ENCODE data around the gene ARPC1A.
"Not testable (repeated sequence)": the region's sequence is repeated elsewhere in the genome, so short reads cannot be mapped to it uniquely, and the experiment has no call there.

Gene ARPC1A

GRCh38 chr7:99339595-99339994 lies 13.9 kb downstream of the ARPC1A start:
- no peak for TF ChIP-seq POLR2A (IDR thresholded peaks at IDR 0.05; ENCODE audit: low read length)
- TF ChIP-seq GATA1 (IDR thresholded peaks at IDR 0.05; ENCODE audit: low read depth, low read length): no peak
- DNase-seq: no peak

GRCh38 chr7:99340659-99341058 lies 15.0 kb downstream of the ARPC1A start:
- DNase-seq: no peak
- TF ChIP-seq GATA1 (IDR thresholded peaks at IDR 0.05; ENCODE audit: low read depth, low read length) (no peak), POLR2A (IDR thresholded peaks at IDR 0.05; ENCODE audit: low read length) (no peak)

- no peak for DNase-seq
- TF ChIP-seq GATA1 (IDR thresholded peaks at IDR 0.05; ENCODE audit: low read depth, low read length) (no peak), POLR2A (IDR thresholded peaks at IDR 0.05; ENCODE audit: low read length) (no peak)
These were observed 18.5 kb downstream of the ARPC1A start for GRCh38 chr7:99344061-99344647.

- not testable (repeated sequence) for DNase-seq
These were observed 24.9 kb downstream of the ARPC1A start for GRCh38 chr7:99350641-99351040.

GRCh38 chr7:99352247-99352646 lies 26.5 kb downstream of the ARPC1A start:
- TF ChIP-seq POLR2A (IDR thresholded peaks at IDR 0.05; ENCODE audit: low read length) (no peak), GATA1 (IDR thresholded peaks at IDR 0.05; ENCODE audit: low read depth, low read length) (no peak)

GRCh38 chr7:99355098-99355497 lies 29.4 kb downstream of the ARPC1A start:
- no peak for TF ChIP-seq POLR2A (IDR thresholded peaks at IDR 0.05; ENCODE audit: low read length)
- no peak for TF ChIP-seq GATA1 (IDR thresholded peaks at IDR 0.05; ENCODE audit: low read depth, low read length)
- no peak for DNase-seq

More at GRCh38 chr7:99352247-99352646, 26.5 kb downstream of the ARPC1A start:
- DNase-seq: no peak

GRCh38 chr7:99357701-99358490 lies 32.2 kb downstream of the ARPC1A start:
- DNase-seq: no peak
- no peak for TF ChIP-seq POLR2A (IDR thresholded peaks at IDR 0.05; ENCODE audit: low read length)
- TF ChIP-seq GATA1 (IDR thresholded peaks at IDR 0.05; ENCODE audit: low read depth, low read length): no peak

GRCh38 chr7:99358521-99358920 lies 32.8 kb downstream of the ARPC1A start:
- not testable (repeated sequence) for DNase-seq

GRCh38 chr7:99359465-99360154 lies 33.9 kb downstream of the ARPC1A start:
- TF ChIP-seq POLR2A (IDR thresholded peaks at IDR 0.05; ENCODE audit: low read length) (no peak), GATA1 (IDR thresholded peaks at IDR 0.05; ENCODE audit: low read depth, low read length) (no peak)
- DNase-seq: no peak

GRCh38 chr7:99362801-99363200 lies 37.1 kb downstream of the ARPC1A start:
- TF ChIP-seq POLR2A (IDR thresholded peaks at IDR 0.05; ENCODE audit: low read length): no peak
- TF ChIP-seq GATA1 (IDR thresholded peaks at IDR 0.05; ENCODE audit: low read depth, low read length): no peak
- DNase-seq: no peak

- DNase-seq: no peak
- TF ChIP-seq POLR2A (IDR thresholded peaks at IDR 0.05; ENCODE audit: low read length) (no peak), GATA1 (IDR thresholded peaks at IDR 0.05; ENCODE audit: low read depth, low read length) (no peak)
These were observed 37.6 kb downstream of the ARPC1A start for GRCh38 chr7:99363286-99363685.

GRCh38 chr7:99365318-99366141 lies 39.8 kb downstream of the ARPC1A start:
- peak; percentile 35 to 64 for DNase-seq
- TF ChIP-seq POLR2A (IDR thresholded peaks at IDR 0.05; ENCODE audit: low read length) (no peak), GATA1 (IDR thresholded peaks at IDR 0.05; ENCODE audit: low read depth, low read length) (no peak)

GRCh38 chr7:99366646-99367045 lies 40.9 kb downstream of the ARPC1A start:
- TF ChIP-seq POLR2A (IDR thresholded peaks at IDR 0.05; ENCODE audit: low read length) (no peak), GATA1 (IDR thresholded peaks at IDR 0.05; ENCODE audit: low read depth, low read length) (no peak)
- DNase-seq: no peak
